ENCODE measurements around the gene C1orf105. TPM values are rescaled to one million over a fixed set of nuclear protein-coding genes. Genes with fewer than 3 reads are reported as not detected.

Gene C1orf105
- total RNA-seq, 1 donor from 2014 or later, result not detected

- H3K27me3 ChIP-seq (ENCODE audit: control insufficient read depth, insufficient read depth, low read length), result no peaks in the 10 kb centered on the region
- no peak overlapping the region for H3K4me3 ChIP-seq (ENCODE audit: low read depth, low read length)
- no peaks in the 10 kb centered on the region for H3K36me3 ChIP-seq (ENCODE audit: control insufficient read depth, insufficient read depth, low read length)
- TF ChIP-seq, protein P1, sequence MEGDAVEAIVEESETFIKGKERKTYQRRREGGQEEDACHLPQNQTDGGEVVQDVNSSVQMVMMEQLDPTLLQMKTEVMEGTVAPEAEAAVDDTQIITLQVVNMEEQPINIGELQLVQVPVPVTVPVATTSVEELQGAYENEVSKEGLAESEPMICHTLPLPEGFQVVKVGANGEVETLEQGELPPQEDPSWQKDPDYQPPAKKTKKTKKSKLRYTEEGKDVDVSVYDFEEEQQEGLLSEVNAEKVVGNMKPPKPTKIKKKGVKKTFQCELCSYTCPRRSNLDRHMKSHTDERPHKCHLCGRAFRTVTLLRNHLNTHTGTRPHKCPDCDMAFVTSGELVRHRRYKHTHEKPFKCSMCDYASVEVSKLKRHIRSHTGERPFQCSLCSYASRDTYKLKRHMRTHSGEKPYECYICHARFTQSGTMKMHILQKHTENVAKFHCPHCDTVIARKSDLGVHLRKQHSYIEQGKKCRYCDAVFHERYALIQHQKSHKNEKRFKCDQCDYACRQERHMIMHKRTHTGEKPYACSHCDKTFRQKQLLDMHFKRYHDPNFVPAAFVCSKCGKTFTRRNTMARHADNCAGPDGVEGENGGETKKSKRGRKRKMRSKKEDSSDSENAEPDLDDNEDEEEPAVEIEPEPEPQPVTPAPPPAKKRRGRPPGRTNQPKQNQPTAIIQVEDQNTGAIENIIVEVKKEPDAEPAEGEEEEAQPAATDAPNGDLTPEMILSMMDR (IDR thresholded peaks at IDR 0.05; ENCODE audit: insufficient read depth, low read length, poor library complexity, severe bottlenecking), result no peak
- no peak for DNase-seq (ENCODE audit: low read depth)
Measured at GRCh38 chr1:172378109-172378760, 42.2 kb upstream of the C1orf105 start.

- TF ChIP-seq, protein P1 (IDR thresholded peaks at IDR 0.05; ENCODE audit: insufficient read depth, low read length, poor library complexity, severe bottlenecking), result no peak
- Histone ChIP-seq H3K27me3 (ENCODE audit: control insufficient read depth, insufficient read depth, low read length) (no peaks in the 10 kb centered on the region), H3K36me3 (ENCODE audit: control insufficient read depth, insufficient read depth, low read length) (no peaks in the 10 kb centered on the region), H3K4me3 (ENCODE audit: low read depth, low read length) (no peak overlapping the region)
- DNase-seq (ENCODE audit: low read depth), result no peak
Measured at GRCh38 chr1:172380441-172381244, 39.8 kb upstream of the C1orf105 start.

- Histone ChIP-seq H3K4me3 (ENCODE audit: low read depth, low read length) (no peak overlapping the region), H3K27me3 (ENCODE audit: control insufficient read depth, insufficient read depth, low read length) (no peaks in the 10 kb centered on the region), H3K36me3 (ENCODE audit: control insufficient read depth, insufficient read depth, low read length) (no peaks in the 10 kb centered on the region)
- no peak for DNase-seq (ENCODE audit: low read depth)
- TF ChIP-seq, protein P1 (IDR thresholded peaks at IDR 0.05; ENCODE audit: insufficient read depth, low read length, poor library complexity, severe bottlenecking), result no peak
Measured at GRCh38 chr1:172381946-172382345, 38.5 kb upstream of the C1orf105 start.

GRCh38 chr1:172382406-172382805 is 38.1 kb upstream of the C1orf105 start:
- no peak overlapping the region for H3K4me3 ChIP-seq (ENCODE audit: low read depth, low read length)
- no peak for DNase-seq (ENCODE audit: low read depth)

DNA sequence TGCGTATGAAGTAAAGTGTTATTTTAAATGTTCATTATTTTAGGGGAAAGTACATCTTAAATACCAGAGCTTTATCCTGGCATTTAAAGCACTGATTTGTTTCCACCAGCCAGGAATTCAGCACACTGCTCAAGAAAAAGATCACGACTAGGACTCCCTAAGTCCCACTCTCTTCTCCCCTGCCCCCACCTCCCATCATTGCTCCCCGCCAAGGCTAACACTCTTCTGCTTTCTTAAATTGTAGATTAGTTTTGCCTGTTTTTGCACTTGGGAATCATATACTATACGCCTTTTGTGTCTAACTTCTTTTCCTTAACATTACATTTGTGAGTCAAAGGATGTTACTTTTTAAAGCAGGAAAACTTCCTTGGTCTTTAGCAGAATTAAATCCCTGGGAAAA is 37.5 kb upstream of the C1orf105 start:
- no peak overlapping the region for H3K4me3 ChIP-seq (ENCODE audit: low read depth, low read length)
- DNase-seq (ENCODE audit: low read depth), result no peak
- no peaks in the 10 kb centered on the region for H3K36me3 ChIP-seq (ENCODE audit: control insufficient read depth, insufficient read depth, low read length)
- TF ChIP-seq, protein P1 (IDR thresholded peaks at IDR 0.05; ENCODE audit: insufficient read depth, low read length, poor library complexity, severe bottlenecking), result no peak
- H3K27me3 ChIP-seq (ENCODE audit: control insufficient read depth, insufficient read depth, low read length), result no peaks in the 10 kb centered on the region

More at GRCh38 chr1:172382406-172382805, 38.1 kb upstream of the C1orf105 start:
- Histone ChIP-seq H3K27me3 (ENCODE audit: control insufficient read depth, insufficient read depth, low read length) (no peaks in the 10 kb centered on the region), H3K36me3 (ENCODE audit: control insufficient read depth, insufficient read depth, low read length) (no peaks in the 10 kb centered on the region)
- TF ChIP-seq, protein P1 (IDR thresholded peaks at IDR 0.05; ENCODE audit: insufficient read depth, low read length, poor library complexity, severe bottlenecking), result no peak
